ENCODE results near the gene GAN. TPM values are rescaled to one million over a fixed set of nuclear protein-coding genes. Genes with fewer than 3 reads are reported as not detected.

Gene GAN
- total and polyA plus RNA-seq, 2 experiments from 2014 or later, result 1.6 to 5.7 TPM

DNA sequence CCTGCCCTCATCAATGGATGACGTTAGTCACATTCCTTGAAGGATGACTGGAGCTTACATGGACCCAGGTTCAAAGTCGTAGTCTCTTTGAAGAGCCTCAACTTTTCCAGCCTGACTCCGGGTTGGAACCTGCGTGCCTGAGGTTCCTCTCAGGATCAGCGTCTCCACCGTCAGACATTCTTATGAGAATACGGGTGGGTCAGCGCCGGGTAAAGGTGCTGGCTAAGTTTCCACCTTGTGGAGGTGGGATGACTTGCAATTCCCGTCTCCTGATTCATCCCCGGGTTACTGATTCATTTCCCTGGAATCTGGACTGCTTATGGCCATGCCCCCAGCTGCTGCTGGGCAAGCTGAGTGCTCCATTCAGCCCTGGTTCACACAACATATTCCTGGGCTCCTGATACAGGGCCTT lies 90.9 kb downstream of the GAN start:
- no peaks in the 10 kb centered on the region for H4K20me1 ChIP-seq (ENCODE audit: insufficient read depth)
- H3K9me3 ChIP-seq (ENCODE audit: low read depth), result no peaks in the 10 kb centered on the region
- H2AFZ ChIP-seq, result no peak overlapping the region
- H3K4me1 ChIP-seq (ENCODE audit: insufficient read depth), result 0 out of 2 replicates have a peak, but pooled peaks cover 9% of the 10 kb centered on the region
- in situ Hi-C loops (cut with MboI), result loop anchor here (10.0 kb wide), 1 partner anchor 319 kb away; no protein-coding TSS in a partner anchor
- WGBS, 2 experiments (ENCODE audit: low coverage in 1 of 2, low lambda C conversion rate in 2 of 2, missing lambda C conversion rate in 2 of 2), result 54 to 58% methylated on average over 11 of the region's 11 CpGs
- TF ChIP-seq EZH2phosphoT487 (IDR thresholded peaks at IDR 0.05; ENCODE audit: insufficient read depth, low read depth) (no peak), EZH2 (IDR thresholded peaks at IDR 0.05; ENCODE audit: insufficient read depth, poor library complexity, severe bottlenecking) (no peak)
- no peak overlapping the region for H3K4me2 ChIP-seq (ENCODE audit: unreplicated experiment)
- no peaks in the 10 kb centered on the region for H3K36me3 ChIP-seq (ENCODE audit: low read depth)
- no peaks in the 10 kb centered on the region for H3K27me3 ChIP-seq (replicated peaks; ENCODE audit: insufficient read depth)
- peak; percentile 89 for DNase-seq
- H3K4me3 ChIP-seq, result no peak overlapping the region
- peak overlapping the region; percentile 47 for H3K27ac ChIP-seq
- no peaks in the 10 kb centered on the region for H3K79me2 ChIP-seq (ENCODE audit: insufficient read depth)
- peaks cover 16% of the 10 kb centered on the region for H3F3A ChIP-seq (ENCODE audit: insufficient read depth)
- no peak overlapping the region for H3K9ac ChIP-seq
- no peaks in the 10 kb centered on the region for H3K9me2 ChIP-seq (ENCODE audit: insufficient read depth)

DNA sequence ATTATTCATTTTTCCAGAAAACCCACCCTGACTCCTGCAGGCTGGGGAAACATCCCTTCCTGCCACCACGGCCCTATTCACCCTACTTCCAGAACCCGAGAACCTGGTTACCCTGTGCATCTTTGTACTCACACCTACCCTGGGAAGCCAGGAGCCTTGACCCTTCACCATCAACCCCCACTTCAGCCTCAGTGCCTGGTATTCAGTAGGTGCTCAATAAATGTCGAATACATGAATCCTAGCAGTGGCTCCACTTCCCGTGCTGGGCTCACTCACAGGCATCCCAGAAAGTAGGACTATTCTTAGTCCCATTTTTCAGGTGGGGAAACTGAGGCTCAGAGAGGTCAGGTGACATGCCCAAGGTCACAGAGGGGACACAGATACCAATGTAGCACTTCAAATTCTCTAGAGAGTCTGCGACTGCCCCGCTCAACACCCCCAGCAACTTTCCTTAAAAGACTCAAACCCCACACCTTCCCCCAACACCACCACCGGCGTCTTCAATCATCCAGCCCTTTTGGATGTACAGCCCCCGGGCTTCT lies 93.7 kb downstream of the GAN start:
- H3K9me3 ChIP-seq (ENCODE audit: low read depth), result no peaks in the 10 kb centered on the region
- H3K27ac ChIP-seq, result no peak overlapping the region
- 0 out of 2 replicates have a peak, but pooled peaks cover 9% of the 10 kb centered on the region for H3K4me1 ChIP-seq (ENCODE audit: insufficient read depth)
- no peak overlapping the region for H3K4me3 ChIP-seq
- no peaks in the 10 kb centered on the region for H3K9me2 ChIP-seq (ENCODE audit: insufficient read depth)
- in situ Hi-C loops (cut with MboI), result loop anchor here (10.0 kb wide), 1 partner anchor 316 kb away; no protein-coding TSS in a partner anchor
- no peaks in the 10 kb centered on the region for H3K79me2 ChIP-seq (ENCODE audit: insufficient read depth)
- no peak overlapping the region for H3K4me2 ChIP-seq (ENCODE audit: unreplicated experiment)
- H2AFZ ChIP-seq, result no peak overlapping the region
- 83 to 87% methylated on average over 9 of the region's 9 CpGs for WGBS, 2 experiments (ENCODE audit: low coverage in 1 of 2, low lambda C conversion rate in 2 of 2, missing lambda C conversion rate in 2 of 2)
- no peak for TF ChIP-seq EZH2 (IDR thresholded peaks at IDR 0.05; ENCODE audit: insufficient read depth, poor library complexity, severe bottlenecking)
- no peak for TF ChIP-seq EZH2phosphoT487 (IDR thresholded peaks at IDR 0.05; ENCODE audit: insufficient read depth, low read depth)
- H4K20me1 ChIP-seq (ENCODE audit: insufficient read depth), result no peaks in the 10 kb centered on the region
- H3K27me3 ChIP-seq (replicated peaks; ENCODE audit: insufficient read depth), result no peaks in the 10 kb centered on the region
- no peak for DNase-seq
- peaks cover 16% of the 10 kb centered on the region for H3F3A ChIP-seq (ENCODE audit: insufficient read depth)
- no peaks in the 10 kb centered on the region for H3K36me3 ChIP-seq (ENCODE audit: low read depth)
- no peak overlapping the region for H3K9ac ChIP-seq

DNA sequence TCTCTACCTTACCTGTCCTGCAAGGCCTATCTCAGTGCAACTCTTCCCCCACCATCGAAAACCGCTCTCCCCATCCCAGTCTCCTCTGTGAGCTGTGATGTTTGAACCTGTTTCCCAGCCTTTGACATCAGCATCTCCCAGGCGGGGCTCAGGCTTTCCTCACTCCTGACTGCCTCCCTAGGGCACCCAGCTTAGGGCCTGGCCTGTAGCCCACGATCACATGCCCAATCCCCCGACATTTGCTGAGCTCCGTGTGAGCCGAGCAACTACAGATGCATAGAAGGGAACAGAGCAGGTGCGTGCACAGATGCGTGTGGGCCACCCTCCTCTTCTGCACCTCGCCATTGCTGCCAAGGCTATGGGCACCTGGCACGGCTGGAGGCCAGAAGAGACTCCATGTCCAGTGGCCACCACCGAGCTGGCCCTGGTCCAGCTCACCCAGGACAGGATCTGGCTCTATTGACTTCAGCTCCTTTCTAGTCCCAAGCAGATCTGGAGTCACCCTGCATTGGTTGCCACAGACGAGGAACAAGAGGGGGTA lies 94.3 kb downstream of the GAN start:
- no peaks in the 10 kb centered on the region for H4K20me1 ChIP-seq (ENCODE audit: insufficient read depth)
- H3K9ac ChIP-seq, result no peak overlapping the region
- peaks cover 16% of the 10 kb centered on the region for H3F3A ChIP-seq (ENCODE audit: insufficient read depth)
- TF ChIP-seq EZH2phosphoT487 (IDR thresholded peaks at IDR 0.05; ENCODE audit: insufficient read depth, low read depth), result no peak
- no peak for TF ChIP-seq EZH2 (IDR thresholded peaks at IDR 0.05; ENCODE audit: insufficient read depth, poor library complexity, severe bottlenecking)
- WGBS, 2 experiments (ENCODE audit: low coverage in 1 of 2, low lambda C conversion rate in 2 of 2, missing lambda C conversion rate in 2 of 2), result 81% methylated on average over 13 of the region's 13 CpGs
- no peak overlapping the region for H2AFZ ChIP-seq
- no peaks in the 10 kb centered on the region for H3K27me3 ChIP-seq (replicated peaks; ENCODE audit: insufficient read depth)
- H3K79me2 ChIP-seq (ENCODE audit: insufficient read depth), result no peaks in the 10 kb centered on the region
- DNase-seq, result no peak
- in situ Hi-C loops (cut with MboI), result loop anchor here (10.0 kb wide), 1 partner anchor 316 kb away; no protein-coding TSS in a partner anchor
- no peak overlapping the region for H3K4me3 ChIP-seq
- no peak overlapping the region for H3K4me2 ChIP-seq (ENCODE audit: unreplicated experiment)
- H3K9me3 ChIP-seq (ENCODE audit: low read depth), result no peaks in the 10 kb centered on the region
- no peaks in the 10 kb centered on the region for H3K36me3 ChIP-seq (ENCODE audit: low read depth)
- H3K27ac ChIP-seq, result no peak overlapping the region
- H3K9me2 ChIP-seq (ENCODE audit: insufficient read depth), result no peaks in the 10 kb centered on the region
- 0 out of 2 replicates have a peak, but pooled peaks cover 9% of the 10 kb centered on the region for H3K4me1 ChIP-seq (ENCODE audit: insufficient read depth)

DNA sequence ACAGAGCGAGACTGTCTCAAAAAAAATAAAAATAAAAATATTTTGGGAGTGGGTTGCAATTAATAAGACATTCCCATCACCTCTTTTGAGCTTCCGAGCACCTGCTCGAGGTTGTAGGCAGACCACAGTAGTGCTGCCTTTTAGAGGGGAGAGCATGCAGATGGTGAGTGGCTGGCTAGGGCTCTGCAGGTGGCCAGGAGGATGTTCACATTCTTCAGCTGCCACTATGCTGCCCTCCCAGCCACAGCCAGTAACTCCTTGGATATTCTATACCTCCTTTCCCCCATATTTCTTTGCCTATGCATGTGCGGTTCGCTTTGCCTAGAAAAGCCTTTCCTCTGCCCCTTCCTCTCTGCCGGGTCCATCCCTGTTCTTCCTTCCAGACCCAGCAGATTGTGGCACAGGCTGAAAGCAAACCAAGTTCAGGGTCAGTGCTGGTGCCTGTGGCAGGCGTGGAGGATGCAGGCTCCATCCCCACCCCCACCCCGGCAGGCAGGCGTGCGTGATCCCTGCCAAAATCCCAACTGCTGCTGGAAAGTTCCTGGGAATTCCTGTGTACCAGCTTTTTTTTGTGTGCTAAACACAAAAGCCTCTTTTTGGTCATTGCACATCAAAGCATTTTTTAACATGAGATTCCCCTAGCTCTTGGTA lies 96.0 kb downstream of the GAN start:
- H3F3A ChIP-seq (ENCODE audit: insufficient read depth), result peaks cover 2% of the 10 kb centered on the region; the same call in 1 of the 2 replicates
- no peak for DNase-seq
- no peak overlapping the region for H3K27ac ChIP-seq
- no peak overlapping the region for H3K4me3 ChIP-seq
- H3K9ac ChIP-seq, result no peak overlapping the region
- H3K4me2 ChIP-seq (ENCODE audit: unreplicated experiment), result no peak overlapping the region
- no peaks in the 10 kb centered on the region for H3K27me3 ChIP-seq (replicated peaks; ENCODE audit: insufficient read depth)
- in situ Hi-C loops (cut with MboI), result no loop called here
- 51 to 59% methylated on average over 8 to 10 of the region's 10 CpGs for WGBS, 2 experiments (ENCODE audit: low coverage in 1 of 2, low lambda C conversion rate in 2 of 2, missing lambda C conversion rate in 2 of 2)
- H4K20me1 ChIP-seq (ENCODE audit: insufficient read depth), result no peaks in the 10 kb centered on the region
- H3K9me3 ChIP-seq (ENCODE audit: low read depth), result no peaks in the 10 kb centered on the region
- H3K9me2 ChIP-seq (ENCODE audit: insufficient read depth), result no peaks in the 10 kb centered on the region
- no peaks in the 10 kb centered on the region for H3K79me2 ChIP-seq (ENCODE audit: insufficient read depth)
- no peak overlapping the region for H2AFZ ChIP-seq
- 0 out of 2 replicates have a peak, but pooled peaks cover 6% of the 10 kb centered on the region for H3K4me1 ChIP-seq (ENCODE audit: insufficient read depth)
- no peak for TF ChIP-seq EZH2 (IDR thresholded peaks at IDR 0.05; ENCODE audit: insufficient read depth, poor library complexity, severe bottlenecking)
- TF ChIP-seq EZH2phosphoT487 (IDR thresholded peaks at IDR 0.05; ENCODE audit: insufficient read depth, low read depth), result no peak
- H3K36me3 ChIP-seq (ENCODE audit: low read depth), result no peaks in the 10 kb centered on the region

All from GM23248 (cell line).